Left ventricle myocardium inferior (tissue), 1 donor: ENCODE results near the gene FUS. TPM values are rescaled to one million over a fixed set of nuclear protein-coding genes. Genes with fewer than 3 reads are reported as not detected.

ENCODE experiments used
- DNase-seq: peaks from one replicate; pipeline ENCODE4 v3.0.0-alpha.2; 2020
- H3K27ac ChIP-seq: fragments of 200-600 bp; replicated peaks from 2 replicates; pipeline ENCODE4 v1.8.0; 2021
- H3K27me3 ChIP-seq: fragments of 200-600 bp; 2 replicates; pipeline ENCODE4 v1.8.0; 2021; ENCODE audit warnings: low read depth
- H3K36me3 ChIP-seq: fragments of 200-600 bp; 2 replicates; pipeline ENCODE4 v1.8.0; 2021
- H3K4me1 ChIP-seq: fragments of 200-600 bp; 2 replicates; pipeline ENCODE4 v1.8.0; 2021
- H3K4me3 ChIP-seq: fragments of 200-600 bp; 2 replicates; pipeline ENCODE4 v1.8.0; 2021; ENCODE audit warnings: mild to moderate bottlenecking, moderate library complexity
- H3K9me3 ChIP-seq: fragments of 200-600 bp; replicated peaks from 2 replicates; pipeline ENCODE4 v1.8.0; 2021
- intact Hi-C: fragments of 100-400 bp; cut with micrococcal nuclease; formaldehyde crosslinking; loops from one replicate; pipeline ENCODE4 v1.11.0; 2022
- total RNA-seq: library from RNA; stranded (reverse); fragmentation: NEBNext Ultra II Directional; extraction: Animal tissue kit (Norgen Biotek cat#: 25700); gene quantifications from one replicate; pipeline ENCODE4 v1.2.1, GENCODE V29; 2021
- TF ChIP-seq, protein P1 (sequence below): fragments of 200-600 bp; IDR thresholded peaks from 2 replicates; pipeline ENCODE4 v1.8.0; 2021; ENCODE audit warnings: antibody characterized with exemption, mild to moderate bottlenecking, borderline replicate concordance
- donor health status: DM: no; HTN: yes; CAD: no; lungs with severe emphysema.

The FUS gene
- total RNA-seq, 1 donor from 2014 or later: 96.9 TPM

DNA sequence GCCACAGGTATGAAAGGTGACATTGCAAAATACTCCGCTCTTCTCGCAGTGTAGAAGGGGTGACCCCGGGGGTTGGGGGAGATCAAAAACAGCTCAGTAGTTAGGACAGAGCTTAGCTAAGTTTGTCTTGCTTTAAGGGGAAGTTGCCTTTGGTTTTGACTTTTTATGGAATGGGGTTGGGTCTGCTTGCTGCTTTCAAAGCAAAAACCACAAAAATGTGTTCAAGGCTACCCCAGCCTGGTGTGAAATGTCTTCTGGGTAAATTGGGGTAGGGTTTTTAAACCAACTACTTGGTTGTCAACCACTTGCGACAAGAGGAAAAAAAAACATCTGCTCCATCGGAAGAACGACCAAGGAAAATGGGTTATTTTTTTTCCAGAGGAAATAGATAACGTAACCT, 6.2 kb downstream of the FUS start:
- Histone ChIP-seq H3K27me3 (no peaks in the 10 kb centered on the region), H3K4me1 (peaks cover 61% of the 10 kb centered on the region), H3K36me3 (peaks cover 91% of the 10 kb centered on the region), H3K4me3 (no peak overlapping the region), H3K9me3 (no peaks in the 10 kb centered on the region), H3K27ac (no peak overlapping the region)
- no peak for DNase-seq
- TF ChIP-seq, protein P1, sequence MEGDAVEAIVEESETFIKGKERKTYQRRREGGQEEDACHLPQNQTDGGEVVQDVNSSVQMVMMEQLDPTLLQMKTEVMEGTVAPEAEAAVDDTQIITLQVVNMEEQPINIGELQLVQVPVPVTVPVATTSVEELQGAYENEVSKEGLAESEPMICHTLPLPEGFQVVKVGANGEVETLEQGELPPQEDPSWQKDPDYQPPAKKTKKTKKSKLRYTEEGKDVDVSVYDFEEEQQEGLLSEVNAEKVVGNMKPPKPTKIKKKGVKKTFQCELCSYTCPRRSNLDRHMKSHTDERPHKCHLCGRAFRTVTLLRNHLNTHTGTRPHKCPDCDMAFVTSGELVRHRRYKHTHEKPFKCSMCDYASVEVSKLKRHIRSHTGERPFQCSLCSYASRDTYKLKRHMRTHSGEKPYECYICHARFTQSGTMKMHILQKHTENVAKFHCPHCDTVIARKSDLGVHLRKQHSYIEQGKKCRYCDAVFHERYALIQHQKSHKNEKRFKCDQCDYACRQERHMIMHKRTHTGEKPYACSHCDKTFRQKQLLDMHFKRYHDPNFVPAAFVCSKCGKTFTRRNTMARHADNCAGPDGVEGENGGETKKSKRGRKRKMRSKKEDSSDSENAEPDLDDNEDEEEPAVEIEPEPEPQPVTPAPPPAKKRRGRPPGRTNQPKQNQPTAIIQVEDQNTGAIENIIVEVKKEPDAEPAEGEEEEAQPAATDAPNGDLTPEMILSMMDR: no peak
- intact Hi-C loops: no loop called here

DNA sequence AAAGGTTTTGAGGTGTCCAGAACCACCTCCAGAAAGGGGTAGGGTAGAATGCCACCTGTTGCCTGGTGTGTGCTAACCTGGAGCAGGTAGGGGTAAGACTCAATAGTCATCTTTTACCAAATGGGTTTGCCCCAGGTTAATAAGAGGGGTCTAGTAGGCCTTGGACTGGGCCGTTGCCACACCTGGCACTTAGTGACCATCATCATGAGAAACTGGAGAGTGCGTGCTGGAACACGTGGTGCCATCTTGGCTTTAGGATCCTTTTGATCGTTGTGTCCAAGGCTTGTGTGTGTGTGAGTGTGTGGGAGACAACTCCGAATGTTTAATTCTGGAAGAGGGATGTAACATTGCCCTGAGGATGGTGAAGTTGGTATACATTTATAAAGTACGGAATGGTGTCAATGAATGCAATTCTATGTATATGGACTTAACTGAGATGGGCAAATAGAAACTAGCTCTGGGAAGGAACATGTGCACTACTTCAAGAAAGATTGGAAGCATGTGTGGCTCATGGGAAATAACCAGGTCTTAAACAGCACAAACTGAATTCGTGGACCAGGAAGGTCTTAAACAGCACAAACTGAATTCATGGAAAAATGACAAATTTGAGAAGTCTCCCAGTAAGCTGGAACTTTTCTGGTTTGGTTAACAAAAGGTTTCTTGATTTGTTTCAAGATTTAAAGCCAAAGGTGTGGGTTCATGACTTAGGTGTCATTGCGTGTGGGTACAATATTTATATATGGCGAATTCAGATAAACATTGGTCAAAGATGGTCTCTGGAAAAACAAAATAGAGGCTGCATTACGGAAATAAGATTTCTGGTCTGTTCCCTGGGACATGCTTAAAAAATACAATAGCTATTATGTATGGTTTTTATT, 7.2 kb downstream of the FUS start:
- DNase-seq: no peak
- H3K4me3 ChIP-seq: no peak overlapping the region
- H3K27me3 ChIP-seq: no peaks in the 10 kb centered on the region
- TF ChIP-seq, protein P1: no peak
- H3K27ac ChIP-seq: no peak overlapping the region
- intact Hi-C loops: no loop called here
- peaks cover 51% of the 10 kb centered on the region for H3K4me1 ChIP-seq
- peaks cover 100% of the 10 kb centered on the region for H3K36me3 ChIP-seq
- no peaks in the 10 kb centered on the region for H3K9me3 ChIP-seq

DNA sequence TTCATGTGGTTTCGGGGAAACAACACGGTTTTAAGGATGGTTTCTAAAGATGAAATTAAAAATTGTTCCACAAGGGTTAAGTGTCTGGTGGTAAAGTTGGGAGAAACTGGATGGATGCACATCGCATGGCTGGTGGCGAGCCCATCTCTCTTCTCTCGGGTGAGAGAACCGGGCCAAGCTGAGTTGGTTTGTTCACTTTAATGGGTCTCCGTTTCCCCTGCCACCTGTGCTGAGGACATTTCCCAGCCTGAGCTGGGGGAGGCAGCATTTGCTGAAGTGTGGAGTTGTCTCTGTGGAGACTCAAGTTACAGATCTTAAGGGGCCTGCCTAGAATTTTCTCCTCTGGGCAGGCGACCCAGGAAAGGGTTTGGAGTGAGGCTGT, 7.9 kb downstream of the FUS start:
- Histone ChIP-seq H3K9me3 (no peaks in the 10 kb centered on the region), H3K27ac (no peak overlapping the region), H3K36me3 (peaks cover 100% of the 10 kb centered on the region), H3K4me1 (peaks cover 45% of the 10 kb centered on the region), H3K4me3 (no peak overlapping the region), H3K27me3 (no peaks in the 10 kb centered on the region)
- no peak for DNase-seq
- TF ChIP-seq, protein P1: no peak
- intact Hi-C loops: no loop called here

DNA sequence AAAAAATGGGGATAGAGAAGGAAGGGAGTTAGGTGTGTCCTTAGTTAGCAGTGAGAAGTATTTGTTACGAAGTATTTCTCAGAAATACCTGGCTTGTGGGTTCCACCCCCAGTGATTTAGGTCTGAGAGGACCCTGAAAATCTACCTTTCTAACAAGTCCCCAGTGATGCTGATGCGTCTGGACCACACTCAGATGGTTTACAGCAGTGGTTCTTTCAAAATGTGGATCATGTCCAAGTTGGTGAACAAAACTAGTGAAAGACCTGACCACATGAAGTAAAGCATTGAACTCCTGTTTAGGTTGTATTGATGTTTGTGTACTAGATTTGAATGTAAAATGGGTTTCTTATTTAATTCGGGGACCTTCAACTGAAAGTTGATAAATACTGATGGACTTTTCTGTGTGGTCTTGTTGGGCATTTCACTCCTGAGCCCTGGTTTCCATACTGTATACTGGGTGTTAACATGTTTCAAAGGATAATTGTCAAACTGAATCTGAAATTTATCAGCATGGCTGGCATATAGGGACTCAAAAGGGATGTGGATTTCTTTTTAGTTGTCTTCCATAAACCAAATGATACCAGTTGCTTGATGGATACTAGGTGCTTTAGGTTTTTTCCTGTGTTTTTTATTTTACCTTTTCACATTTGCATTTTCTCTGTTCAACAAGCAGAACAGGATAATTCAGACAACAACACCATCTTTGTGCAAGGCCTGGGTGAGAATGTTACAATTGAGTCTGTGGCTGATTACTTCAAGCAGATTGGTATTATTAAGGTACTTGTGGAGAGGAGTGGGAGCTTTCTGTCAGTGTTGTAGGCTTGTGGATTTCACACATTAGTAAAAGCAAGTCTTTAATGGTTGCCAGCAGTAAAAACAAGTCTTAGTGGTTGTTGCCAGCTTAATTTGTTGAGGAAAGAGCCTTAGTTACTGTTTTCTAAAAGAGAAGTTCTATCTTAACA, 8.8 kb downstream of the FUS start:
- H3K27ac ChIP-seq: no peak overlapping the region
- H3K4me3 ChIP-seq: no peak overlapping the region
- H3K27me3 ChIP-seq: no peaks in the 10 kb centered on the region
- peaks cover 100% of the 10 kb centered on the region for H3K36me3 ChIP-seq
- no peaks in the 10 kb centered on the region for H3K9me3 ChIP-seq
- DNase-seq: no peak
- TF ChIP-seq, protein P1: no peak
- H3K4me1 ChIP-seq: peaks cover 35% of the 10 kb centered on the region
- intact Hi-C loops: no loop called here

DNA sequence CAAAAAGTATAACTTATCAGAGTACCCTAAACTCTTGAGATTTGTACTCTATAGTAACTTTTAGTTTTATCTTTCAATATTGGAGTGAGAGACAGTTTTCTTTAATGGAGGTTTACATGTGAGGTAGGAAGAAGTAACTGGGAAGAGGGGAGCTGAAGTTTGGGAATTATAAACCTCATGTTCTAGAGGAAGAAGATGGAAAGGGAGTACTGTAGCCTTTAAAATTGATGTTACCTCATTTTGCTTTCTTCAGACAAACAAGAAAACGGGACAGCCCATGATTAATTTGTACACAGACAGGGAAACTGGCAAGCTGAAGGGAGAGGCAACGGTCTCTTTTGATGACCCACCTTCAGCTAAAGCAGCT, 9.5 kb downstream of the FUS start:
- H3K9me3 ChIP-seq: no peaks in the 10 kb centered on the region
- TF ChIP-seq, protein P1: no peak
- H3K27ac ChIP-seq: no peak overlapping the region
- H3K4me3 ChIP-seq: no peak overlapping the region
- peaks cover 29% of the 10 kb centered on the region for H3K4me1 ChIP-seq
- no peaks in the 10 kb centered on the region for H3K27me3 ChIP-seq
- H3K36me3 ChIP-seq: peaks cover 100% of the 10 kb centered on the region
- no peak for DNase-seq
- intact Hi-C loops: no loop called here
